B cell (primary cell): ENCODE measurements around the gene TENT4B. TPM values are rescaled to one million over a fixed set of nuclear protein-coding genes. Genes with fewer than 3 reads are reported as not detected.

Source experiments
- ATAC-seq: fragments of 200-7000 bp; cut with Tn5 transposase; one replicate; pipeline ENCODE4 v1.10.0; 2021; ENCODE audit warnings: low read depth, mild to moderate bottlenecking, moderate number of reproducible peaks, moderate library complexity
- CTCF ChIA-PET: fragments of 350-600 bp; sonication (Branson Sonifier 250); formaldehyde crosslinking; loops from one replicate; lab custom pipeline; 2021; ENCODE audit warnings: antibody characterized with exemption, inconsistent platforms; lab: Charles Lee
- POLR2A ChIA-PET: fragments of 350-600 bp; sonication (Branson Sonifier 250); formaldehyde crosslinking; loops from one replicate; lab custom pipeline; 2021; ENCODE audit warnings: antibody characterized with exemption; lab: Charles Lee
- DNase-seq: peaks from one replicate; pipeline ENCODE4 v3.0.0; 2013
- H2AFZ ChIP-seq: 2 replicates; pipeline ENCODE4 v1.6.1; 2012; ENCODE audit warnings: mild to moderate bottlenecking, low read depth, low read length; ENCODE audit not compliant: insufficient read depth, poor library complexity, severe bottlenecking
- H3K27ac ChIP-seq, 2 donors: 1 replicate in 1 of 2; 2 replicates in 1 of 2; pipeline ENCODE4 v1.5.1; 2012 to 2013; ENCODE audit warnings: low read length in 2 of 2, mild to moderate bottlenecking in 2 of 2, moderate library complexity in 1 of 2
- H3K27me3 ChIP-seq, 4 experiments: fragments of 200-600 bp in 1 of 4; sonication (generic) in 1 of 4; replicated peaks in 1 of 4; 1 replicate in 2 of 4; 2 replicates in 2 of 4; pipeline versions ENCODE4 v1.6.1 to v1.7.0; 2013 to 2016; ENCODE audit warnings: low read length in 3 of 4, mild to moderate bottlenecking in 2 of 4, mixed read lengths in 1 of 4, moderate library complexity in 1 of 4; ENCODE audit not compliant: insufficient read depth in 4 of 4, control insufficient read depth in 3 of 4; ENCODE audit errors: control extremely low read depth in 1 of 4
- H3K36me3 ChIP-seq, 2 experiments: replicated peaks in 1 of 2; 1 replicate in 1 of 2; 2 replicates in 1 of 2; pipeline versions ENCODE4 v1.6.1 to v1.7.1; 2013; ENCODE audit warnings: low read length in 1 of 2; ENCODE audit not compliant: insufficient read depth in 2 of 2, control insufficient read depth in 1 of 2; ENCODE audit errors: control extremely low read depth in 1 of 2, extremely low read depth in 1 of 2
- H3K4me1 ChIP-seq, 2 donors: fragments of 200-600 bp in 1 of 2; sonication (generic) in 1 of 2; 1 replicate in 1 of 2; 2 replicates in 1 of 2; pipeline versions ENCODE4 v1.5.1 to v1.6.1; 2013 to 2017; ENCODE audit warnings: low read length in 2 of 2; ENCODE audit not compliant: control insufficient read depth in 2 of 2, insufficient read depth in 2 of 2
- H3K4me2 ChIP-seq: replicated peaks from 2 replicates; pipeline ENCODE3; 2012; ENCODE audit warnings: mild to moderate bottlenecking, low read depth, low read length; ENCODE audit not compliant: poor library complexity, severe bottlenecking
- H3K4me3 ChIP-seq, 5 experiments: fragments of 200-600 bp in 1 of 5; sonication (generic) in 1 of 5; 1 replicate in 3 of 5; 2 replicates in 2 of 5; pipeline versions ENCODE4 v1.5.1 to v1.7.0; 2011 to 2016; ENCODE audit warnings: low read length in 4 of 5, mild to moderate bottlenecking in 4 of 5, low read depth in 2 of 5, control low read depth in 1 of 5, moderate library complexity in 1 of 5; ENCODE audit not compliant: insufficient read depth in 1 of 5; ENCODE audit errors: control extremely low read depth in 1 of 5, extremely low read depth in 1 of 5
- H3K79me2 ChIP-seq: fragments of 200-600 bp; sonication (generic); one replicate; pipeline ENCODE4 v1.6.0; 2016; ENCODE audit warnings: low read length; ENCODE audit not compliant: control insufficient read depth, insufficient read depth
- H3K9ac ChIP-seq: fragments of 200-600 bp; sonication (generic); 2 replicates; pipeline ENCODE4 v1.6.1; 2017; ENCODE audit warnings: mild to moderate bottlenecking, low read length, moderate library complexity
- H3K9me3 ChIP-seq, 3 donors: one replicate each; pipeline versions ENCODE4 v1.6.1 to v1.7.1; 2013; ENCODE audit warnings: low read length in 2 of 3; ENCODE audit not compliant: control insufficient read depth in 2 of 3, insufficient read depth in 1 of 3; ENCODE audit errors: control extremely low read depth in 1 of 3
- H4K20me1 ChIP-seq: 2 replicates; pipeline ENCODE4 v1.6.0; 2012; ENCODE audit warnings: mild to moderate bottlenecking, low read length; ENCODE audit not compliant: insufficient read depth, control insufficient read depth, poor library complexity, severe bottlenecking
- H3K27ac Mint-ChIP-seq: one replicate; pipeline ENCODE4 v1.8.0; 2021; ENCODE audit warnings: mixed read lengths
- H3K27me3 Mint-ChIP-seq: one replicate; pipeline ENCODE4 v1.8.0; 2021; ENCODE audit warnings: mixed read lengths
- H3K4me1 Mint-ChIP-seq: one replicate; pipeline ENCODE4 v1.8.0; 2021; ENCODE audit warnings: mixed read lengths
- H3K4me3 Mint-ChIP-seq: one replicate; pipeline ENCODE4 v1.8.0; 2021; ENCODE audit warnings: mixed read lengths
- H3K9me3 Mint-ChIP-seq: one replicate; pipeline ENCODE4 v1.8.0; 2022; ENCODE audit warnings: mixed read lengths; ENCODE audit not compliant: insufficient read depth
- CTCF ChIP-seq: fragments of 200-600 bp; IDR thresholded peaks from one replicate; pipeline ENCODE4 v1.8.0; 2022; ENCODE audit warnings: antibody characterized with exemption, mild to moderate bottlenecking
- EZH2 ChIP-seq: IDR thresholded peaks from 2 replicates; pipeline ENCODE4 v1.6.1; 2012; ENCODE audit warnings: borderline replicate concordance, low read depth, mild to moderate bottlenecking, moderate library complexity, low read length; ENCODE audit not compliant: insufficient read depth, poor library complexity, severe bottlenecking
- WGBS: methylation state at CpG from one replicate; pipeline ENCODE4 v1.1.5; 2013; ENCODE audit warnings: missing lambda C conversion rate; ENCODE audit not compliant: insufficient coverage; 5-methylcytosine and 5-hydroxymethylcytosine counted together
- intact Hi-C: fragments of 100-400 bp; cut with micrococcal nuclease; formaldehyde crosslinking; loops from one replicate; pipeline ENCODE4 v1.10.0; 2022
- polyA plus RNA-seq: library from polyadenylated mRNA; depleted of rRNA; stranded (reverse); fragments of >200 nt; gene quantifications from 2 replicates; pipeline ENCODE4 v1.2.3, GENCODE V29; 2012
- total RNA-seq, 2 donors: library from RNA; stranded (reverse); fragments of 120-200 nt in 1 of 2; gene quantifications; 1 replicate in 1 of 2; 2 replicates in 1 of 2; pipeline versions ENCODE4 v1.2.3 to v1.2.4, GENCODE V29; 2013 to 2022

Gene TENT4B
- total and polyA plus RNA-seq, 2 donors (not counting 1 experiment from before 2014, with no cell fraction given): 6.1 to 17.1 TPM

- Mint-ChIP-seq H3K9me3 (no peaks in the 10 kb centered on the region), H3K27ac (peak overlapping the region; percentile 54), H3K27me3 (peaks cover 7% of the 10 kb centered on the region), H3K4me1 (peaks cover 59% of the 10 kb centered on the region), H3K4me3 (no peak overlapping the region)
- CTCF ChIA-PET: interaction anchor here (1.0 to 8.5 kb wide), 6 partner anchors 9 to 91 kb away, joined by 3 to 63 read pairs (median 22); no protein-coding TSS in a partner anchor
- Histone ChIP-seq H3K9ac (no peak overlapping the region), H4K20me1 (no peaks in the 10 kb centered on the region), H3K4me2 (no peak overlapping the region), H3K27ac (no peak overlapping the region), H2AFZ (no peak overlapping the region), H3K9me3 (peaks cover 0 to 8% (median 4%) of the 10 kb centered on the region in 3 donors), H3K36me3 (no peaks in the 10 kb centered on the region), H3K27me3 (peaks cover 0 to 18% (median 8%) of the 10 kb centered on the region in 4 experiments), H3K79me2 (peaks cover 30% of the 10 kb centered on the region), H3K4me3 (no peak overlapping the region), H3K4me1 (peaks cover 37 to 39% of the 10 kb centered on the region in 2 donors)
- POLR2A ChIA-PET: no interaction called here
- 30% methylated on average over 4 of the region's 8 CpGs for WGBS
- intact Hi-C loops: no loop called here
- TF ChIP-seq EZH2 (no peak), CTCF (no peak)
- ATAC-seq: no peak
- no peak for DNase-seq
Observed at GRCh38 chr16:50263940-50264929, 111.1 kb downstream of the TENT4B start.
